ENCODE data around the gene DVL2. TPM values are rescaled to one million over a fixed set of nuclear protein-coding genes. Genes with fewer than 3 reads are reported as not detected.

DVL2 gene
- polyA plus RNA-seq, 1 donor from 2014 or later: 41.1 TPM

- H3K79me2 ChIP-seq (replicated peaks; ENCODE audit: insufficient read depth, low read length): peaks cover 5% of the 10 kb centered on the region
- no peaks in the 10 kb centered on the region for H3K9me3 ChIP-seq (ENCODE audit: low read length)
- no peaks in the 10 kb centered on the region for H4K20me1 ChIP-seq (ENCODE audit: insufficient read depth)
- no peaks in the 10 kb centered on the region for H3K36me3 ChIP-seq (ENCODE audit: insufficient read depth, low read length)
- H3K9ac ChIP-seq (ENCODE audit: low read length): peak within 1 kb of the TSS; percentile 95
- H3K27me3 ChIP-seq (ENCODE audit: insufficient read depth, low read depth, low read length): no peaks in the 10 kb centered on the region
- H2AFZ ChIP-seq (ENCODE audit: low read depth, low read length): peak within 1 kb of the TSS; percentile 73
- H3K27ac ChIP-seq (ENCODE audit: low read length): peak within 1 kb of the TSS; percentile 93
- peak within 1 kb of the TSS; percentile 33 for H3K4me2 ChIP-seq (ENCODE audit: low read length)
- H3K4me3 ChIP-seq (ENCODE audit: low read length): peak within 1 kb of the TSS; percentile 82
- no peaks in the 10 kb centered on the region for H3K9me2 ChIP-seq (ENCODE audit: insufficient read depth, low read length)
- no peaks in the 10 kb centered on the region for H3F3A ChIP-seq (ENCODE audit: insufficient read depth, low read length, poor library complexity, severe bottlenecking)
- TF ChIP-seq SMC3 (conservative IDR thresholded peaks at IDR 0.05; ENCODE audit: poor library complexity): no peak
- TF ChIP-seq CTCF (IDR thresholded peaks at IDR 0.05; ENCODE audit: poor library complexity, severe bottlenecking): no peak
- no peak for TF ChIP-seq REST (IDR thresholded peaks at IDR 0.05; ENCODE audit: borderline replicate concordance)
- TF ChIP-seq TAF1 (IDR thresholded peaks at IDR 0.05; ENCODE audit: low read depth): no peak
- no peak for TF ChIP-seq EP300 (conservative IDR thresholded peaks at IDR 0.05; ENCODE audit: poor library complexity, severe bottlenecking)
- no peak for TF ChIP-seq POLR2AphosphoS5 (IDR thresholded peaks at IDR 0.05)
Observed at GRCh38 chr17:7179317-7180254, 54.7 kb downstream of the DVL2 start, which contains the start of gene ASGR1. ASGR1 (minus strand) TSS chr17:7179370; CDS start chr17:7178563, 807 bp downstream.

GRCh38 chr17:7178973-7179316 lies 55.4 kb downstream of the DVL2 start:
- TF ChIP-seq POLR2AphosphoS5 (IDR thresholded peaks at IDR 0.05) (peak; percentile 11), SMC3 (conservative IDR thresholded peaks at IDR 0.05; ENCODE audit: poor library complexity) (no peak), EZH2 (IDR thresholded peaks at IDR 0.05; ENCODE audit: borderline replicate concordance, insufficient read depth, low read length, poor library complexity, severe bottlenecking) (no peak), CTCF (IDR thresholded peaks at IDR 0.05; ENCODE audit: poor library complexity, severe bottlenecking) (no peak), REST (IDR thresholded peaks at IDR 0.05; ENCODE audit: borderline replicate concordance) (no peak)
- Histone ChIP-seq H3K4me3 (ENCODE audit: low read length) (no peak overlapping the region), H3K9me2 (ENCODE audit: insufficient read depth, low read length) (no peaks in the 10 kb centered on the region), H3K4me2 (ENCODE audit: low read length) (no peak overlapping the region), H2AFZ (ENCODE audit: low read depth, low read length) (no peak overlapping the region), H3K9ac (ENCODE audit: low read length) (no peak overlapping the region), H4K20me1 (ENCODE audit: insufficient read depth) (no peaks in the 10 kb centered on the region), H3K27me3 (ENCODE audit: insufficient read depth, low read depth, low read length) (no peaks in the 10 kb centered on the region), H3F3A (ENCODE audit: insufficient read depth, low read length, poor library complexity, severe bottlenecking) (no peaks in the 10 kb centered on the region), H3K79me2 (replicated peaks; ENCODE audit: insufficient read depth, low read length) (peaks cover 5% of the 10 kb centered on the region), H3K36me3 (ENCODE audit: insufficient read depth, low read length) (no peaks in the 10 kb centered on the region), H3K27ac (ENCODE audit: low read length) (no peak overlapping the region), H3K9me3 (ENCODE audit: low read length) (no peaks in the 10 kb centered on the region)
